Activated gamma-delta T cell (primary cell): Measurements from ENCODE around the gene ASAP2.

Experiments used
- DNase-seq: peaks from one replicate; lab custom pipeline; 2025; lab: John Stamatoyannopoulos, UW

ASAP2 gene

GRCh38 chr2:9184361-9184760 lies 22.3 kb upstream of the ASAP2 start:
- DNase-seq: no peak

- DNase-seq: no peak
Observed at GRCh38 chr2:9187620-9188214, 18.9 kb upstream of the ASAP2 start.

GRCh38 chr2:9188823-9189222 lies 17.8 kb upstream of the ASAP2 start:
- DNase-seq: no peak

GRCh38 chr2:9189901-9190300 lies 16.7 kb upstream of the ASAP2 start:
- no peak for DNase-seq

- no peak for DNase-seq
Observed at GRCh38 chr2:9191041-9191481, 15.6 kb upstream of the ASAP2 start.

GRCh38 chr2:9192712-9193111 lies 13.9 kb upstream of the ASAP2 start:
- no peak for DNase-seq

GRCh38 chr2:9194352-9194751 lies 12.3 kb upstream of the ASAP2 start:
- DNase-seq: no peak

- no peak for DNase-seq
Observed at GRCh38 chr2:9196637-9197036, 10.0 kb upstream of the ASAP2 start.

GRCh38 chr2:9197916-9198315 lies 8.7 kb upstream of the ASAP2 start:
- DNase-seq: no peak

- DNase-seq: no peak
Observed at GRCh38 chr2:9199716-9200632, 6.6 kb upstream of the ASAP2 start.

- no peak for DNase-seq
Observed at GRCh38 chr2:9200633-9201015, 6.0 kb upstream of the ASAP2 start.

- no peak for DNase-seq
Observed at GRCh38 chr2:9201185-9201891, 5.3 kb upstream of the ASAP2 start.

- no peak for DNase-seq
Observed at GRCh38 chr2:9203006-9203405, 3.6 kb upstream of the ASAP2 start.

GRCh38 chr2:9203876-9204275 lies 2.7 kb upstream of the ASAP2 start:
- DNase-seq: no peak

GRCh38 chr2:9204939-9205338 lies 1.7 kb upstream of the ASAP2 start:
- DNase-seq: no peak

GRCh38 chr2:9205486-9205885 lies 1.1 kb upstream of the ASAP2 start:
- no peak for DNase-seq

GRCh38 chr2:9206991-9207640 lies 504 bp downstream of the ASAP2 start:
- DNase-seq: no peak

GRCh38 chr2:9207641-9208311 lies 1.2 kb downstream of the ASAP2 start:
- no peak for DNase-seq

- DNase-seq: no peak
Observed at GRCh38 chr2:9208875-9209274, 2.3 kb downstream of the ASAP2 start.

GRCh38 chr2:9210030-9210429 lies 3.4 kb downstream of the ASAP2 start:
- no peak for DNase-seq

- DNase-seq: no peak
Observed at GRCh38 chr2:9211496-9211895, 4.9 kb downstream of the ASAP2 start.
